ENCODE measurements around the gene CPED1.
"Not testable (repeated sequence)": the region's sequence is repeated elsewhere in the genome, so short reads cannot be mapped to it uniquely, and the experiment has no call there.

CPED1 gene

GRCh38 chr7:121042195-121042594 is 53.7 kb downstream of the CPED1 start:
- DNase-seq: no peak

- no peak for DNase-seq
Measured at GRCh38 chr7:121042899-121043298, 54.4 kb downstream of the CPED1 start.

GRCh38 chr7:121043314-121044234 is 55.1 kb downstream of the CPED1 start:
- no peak for DNase-seq

GRCh38 chr7:121045090-121045489 is 56.6 kb downstream of the CPED1 start:
- DNase-seq: no peak

- DNase-seq: no peak
Measured at GRCh38 chr7:121046009-121046408, 57.5 kb downstream of the CPED1 start.

- DNase-seq: no peak
Measured at GRCh38 chr7:121046893-121047468, 58.5 kb downstream of the CPED1 start.

- DNase-seq: no peak
Measured at GRCh38 chr7:121048195-121048594, 59.7 kb downstream of the CPED1 start.

- no peak for DNase-seq
Measured at GRCh38 chr7:121049028-121049791, 60.7 kb downstream of the CPED1 start.

GRCh38 chr7:121049897-121050296 is 61.4 kb downstream of the CPED1 start:
- peak in 1 of 2 donors; percentile 5 for DNase-seq

- no peak for DNase-seq
Measured at GRCh38 chr7:121053219-121053618, 64.7 kb downstream of the CPED1 start.

GRCh38 chr7:121054925-121055324 is 66.4 kb downstream of the CPED1 start:
- no peak for DNase-seq

GRCh38 chr7:121057878-121058277 is 69.4 kb downstream of the CPED1 start:
- DNase-seq: no peak

GRCh38 chr7:121058975-121059374 is 70.5 kb downstream of the CPED1 start:
- DNase-seq: no peak

- DNase-seq: not testable (repeated sequence)
Measured at GRCh38 chr7:121059979-121060509, 71.5 kb downstream of the CPED1 start.

GRCh38 chr7:121061677-121062582 is 73.4 kb downstream of the CPED1 start:
- DNase-seq: no peak

GRCh38 chr7:121062671-121063279 is 74.3 kb downstream of the CPED1 start:
- DNase-seq: no peak

- not testable (repeated sequence) for DNase-seq
Measured at GRCh38 chr7:121067717-121068116, 79.2 kb downstream of the CPED1 start.

- no peak for DNase-seq
Measured at GRCh38 chr7:121069346-121070100, 81.0 kb downstream of the CPED1 start.

- no peak for DNase-seq
Measured at GRCh38 chr7:121071132-121071531, 82.6 kb downstream of the CPED1 start.

GRCh38 chr7:121071662-121072061 is 83.2 kb downstream of the CPED1 start:
- no peak for DNase-seq

- DNase-seq: no peak
Measured at GRCh38 chr7:121072826-121073225, 84.3 kb downstream of the CPED1 start.
